Loucy (cell line): ENCODE results near the gene GRAMD4.

Source experiments
- H2AFZ ChIP-seq: fragments of 200-600 bp; sonication (generic); 2 replicates; pipeline ENCODE4 v1.6.0; 2016; ENCODE audit warnings: antibody characterized with exemption, mild to moderate bottlenecking, low read length, moderate library complexity
- H3F3A ChIP-seq: fragments of 200-600 bp; 2 replicates; pipeline ENCODE4 v1.6.0; 2016; ENCODE audit warnings: antibody characterized with exemption, low read depth, mild to moderate bottlenecking
- H3K27me3 ChIP-seq: fragments of 200-600 bp; sonication (generic); 2 replicates; pipeline ENCODE4 v1.6.1; 2014; ENCODE audit warnings: low read length, mild to moderate bottlenecking; ENCODE audit not compliant: insufficient read depth, poor library complexity, severe bottlenecking
- H3K36me3 ChIP-seq: fragments of 200-600 bp; sonication (generic); 2 replicates; pipeline ENCODE4 v1.6.1; 2016; ENCODE audit warnings: low read length; ENCODE audit not compliant: insufficient read depth
- H3K4me1 ChIP-seq: fragments of 200-600 bp; sonication (generic); 2 replicates; pipeline ENCODE4 v1.5.1; 2014; ENCODE audit warnings: low read length, mild to moderate bottlenecking; ENCODE audit not compliant: insufficient read depth, poor library complexity, severe bottlenecking
- H3K4me2 ChIP-seq: fragments of 200-600 bp; sonication (generic); 2 replicates; pipeline ENCODE4 v1.6.0; 2014; ENCODE audit warnings: antibody characterized with exemption, low read length, low read depth, mild to moderate bottlenecking; ENCODE audit not compliant: poor library complexity, severe bottlenecking
- H3K4me3 ChIP-seq: fragments of 200-600 bp; sonication (generic); 2 replicates; pipeline ENCODE4 v1.5.1; 2014; ENCODE audit warnings: low read length, mild to moderate bottlenecking, mixed read lengths; ENCODE audit not compliant: poor library complexity, severe bottlenecking
- H3K79me2 ChIP-seq: fragments of 200-600 bp; sonication (generic); 2 replicates; pipeline ENCODE4 v1.6.1; 2014; ENCODE audit warnings: low read length; ENCODE audit not compliant: insufficient read depth
- H3K9ac ChIP-seq: fragments of 200-600 bp; sonication (generic); 2 replicates; pipeline ENCODE4 v1.6.0; 2014; ENCODE audit warnings: mild to moderate bottlenecking, low read depth, low read length, moderate library complexity; ENCODE audit not compliant: poor library complexity, severe bottlenecking
- H3K9me2 ChIP-seq: fragments of 200-600 bp; sonication (generic); replicated peaks from 2 replicates; pipeline ENCODE4 v1.6.1; 2016; ENCODE audit warnings: low read depth, low read length, mixed read lengths
- H3K9me3 ChIP-seq: fragments of 200-600 bp; sonication (generic); 2 replicates; pipeline ENCODE4 v1.6.1; 2014; ENCODE audit warnings: mild to moderate bottlenecking, antibody characterized with exemption, low read length, low read depth; ENCODE audit not compliant: insufficient read depth
- H4K20me1 ChIP-seq: fragments of 200-600 bp; sonication (generic); 2 replicates; pipeline ENCODE4 v1.6.0; 2014; ENCODE audit warnings: antibody characterized with exemption, low read length, mild to moderate bottlenecking; ENCODE audit not compliant: insufficient read depth, poor library complexity, severe bottlenecking
- CTCF ChIP-seq: fragments of 200-600 bp; sonication (generic); conservative IDR thresholded peaks from 2 replicates; pipeline ENCODE4 v1.5.1; 2014; ENCODE audit warnings: mild to moderate bottlenecking, antibody characterized with exemption, low read length
- EZH2phosphoT487 ChIP-seq: fragments of 200-600 bp; IDR thresholded peaks from 2 replicates; pipeline ENCODE4 v1.6.1; 2018; ENCODE audit warnings: antibody characterized with exemption, mild to moderate bottlenecking, moderate library complexity, borderline replicate concordance

Gene GRAMD4

GRCh38 chr22:46659059-46659790, 39.0 kb downstream of the GRAMD4 start:
- H4K20me1 ChIP-seq: no peaks in the 10 kb centered on the region
- H3K9ac ChIP-seq: no peak overlapping the region
- H3F3A ChIP-seq: no peaks in the 10 kb centered on the region
- peaks cover 8% of the 10 kb centered on the region; the same call in 1 of the 2 replicates for H3K36me3 ChIP-seq
- H3K79me2 ChIP-seq: no peaks in the 10 kb centered on the region
- TF ChIP-seq EZH2phosphoT487 (no peak), CTCF (no peak)
- H3K9me2 ChIP-seq: no peaks in the 10 kb centered on the region
- H3K9me3 ChIP-seq: no peaks in the 10 kb centered on the region
- H3K4me3 ChIP-seq: no peak overlapping the region
- H3K27me3 ChIP-seq: no peaks in the 10 kb centered on the region
- no peaks in the 10 kb centered on the region for H3K4me1 ChIP-seq
- no peak overlapping the region for H3K4me2 ChIP-seq
- no peak overlapping the region for H2AFZ ChIP-seq

- H3K4me2 ChIP-seq: no peak overlapping the region
- TF ChIP-seq EZH2phosphoT487 (no peak), CTCF (no peak)
Measured at GRCh38 chr22:46659791-46660186, 39.6 kb downstream of the GRAMD4 start.

GRCh38 chr22:46660604-46661201, 40.5 kb downstream of the GRAMD4 start:
- no peak overlapping the region for H3K4me2 ChIP-seq
- no peaks in the 10 kb centered on the region for H3F3A ChIP-seq
- no peaks in the 10 kb centered on the region for H3K27me3 ChIP-seq
- peaks cover 13% of the 10 kb centered on the region; the same call in 1 of the 2 replicates for H3K36me3 ChIP-seq
- H3K9ac ChIP-seq: no peak overlapping the region
- H3K4me1 ChIP-seq: no peaks in the 10 kb centered on the region
- H4K20me1 ChIP-seq: no peaks in the 10 kb centered on the region
- no peak overlapping the region for H2AFZ ChIP-seq
- H3K9me3 ChIP-seq: no peaks in the 10 kb centered on the region
- H3K9me2 ChIP-seq: no peaks in the 10 kb centered on the region
- no peaks in the 10 kb centered on the region for H3K79me2 ChIP-seq
- TF ChIP-seq EZH2phosphoT487: no peak
- TF ChIP-seq CTCF: no peak
- H3K4me3 ChIP-seq: no peak overlapping the region

More at GRCh38 chr22:46659791-46660186, 39.6 kb downstream of the GRAMD4 start:
- H3K9me3 ChIP-seq: no peaks in the 10 kb centered on the region
- H3K79me2 ChIP-seq: no peaks in the 10 kb centered on the region
- no peaks in the 10 kb centered on the region for H3K9me2 ChIP-seq
- H3K4me1 ChIP-seq: no peaks in the 10 kb centered on the region
- H3K36me3 ChIP-seq: peaks cover 8% of the 10 kb centered on the region; the same call in 1 of the 2 replicates
- H4K20me1 ChIP-seq: no peaks in the 10 kb centered on the region
- H3K4me3 ChIP-seq: no peak overlapping the region
- H2AFZ ChIP-seq: no peak overlapping the region
- no peak overlapping the region for H3K9ac ChIP-seq
- no peaks in the 10 kb centered on the region for H3F3A ChIP-seq
- no peaks in the 10 kb centered on the region for H3K27me3 ChIP-seq
